SK-N-SH treated with all-trans-retinoic acid at 6 μM for 48 hours (cell line): Measurements from ENCODE around the gene TTC7B.

Source experiments
- CSDC2 ChIP-seq: fragments of 250-450 bp; sonication (Bioruptor Pico); IDR thresholded peaks from 2 replicates; pipeline ENCODE4 v1.5.0; 2020; ENCODE audit warnings: mild to moderate bottlenecking, moderate library complexity
- ESRRG ChIP-seq: fragments of 250-450 bp; sonication (Bioruptor Pico); IDR thresholded peaks from 2 replicates; pipeline ENCODE4 v1.6.1; 2021; ENCODE audit warnings: mild to moderate bottlenecking
- OSR1 ChIP-seq: fragments of 250-450 bp; sonication (Bioruptor Pico); IDR thresholded peaks from 2 replicates; pipeline ENCODE4 v1.8.0; 2022; ENCODE audit warnings: moderate library complexity, mild to moderate bottlenecking, inconsistent platforms
- POU6F1 ChIP-seq: fragments of 250-450 bp; sonication (Bioruptor Pico); IDR thresholded peaks from 2 replicates; pipeline ENCODE4 v1.8.0; 2021; ENCODE audit warnings: low read depth, mild to moderate bottlenecking, moderate library complexity, borderline replicate concordance
- RARB ChIP-seq: fragments of 250-450 bp; sonication (Bioruptor Pico); IDR thresholded peaks from 2 replicates; pipeline ENCODE4 v1.8.0; 2021; ENCODE audit warnings: mild to moderate bottlenecking, moderate library complexity
- ZNF565 ChIP-seq: fragments of 450-650 bp; formaldehyde crosslinking; conservative IDR thresholded peaks from 2 replicates; pipeline ENCODE4 v1.5.0; 2020; ENCODE audit warnings: low read depth, mild to moderate bottlenecking, moderate library complexity
- ZNF70 ChIP-seq: fragments of 450-650 bp; formaldehyde crosslinking; IDR thresholded peaks from 2 replicates; pipeline ENCODE4 v1.5.0; 2020; ENCODE audit warnings: mild to moderate bottlenecking, moderate library complexity
- ZNF8 ChIP-seq: fragments of 450-650 bp; formaldehyde crosslinking; IDR thresholded peaks from 2 replicates; pipeline ENCODE4 v1.5.0; 2020; ENCODE audit warnings: mild to moderate bottlenecking, moderate library complexity
- TF ChIP-seq, protein P1 (sequence below): fragments of 250-450 bp; sonication (Bioruptor Pico); IDR thresholded peaks from 2 replicates; pipeline ENCODE4 v1.5.1; 2020; ENCODE audit warnings: low read depth, mild to moderate bottlenecking, moderate library complexity
- TF ChIP-seq, protein P2 (sequence below): fragments of 250-450 bp; sonication (Bioruptor Pico); IDR thresholded peaks from 2 replicates; pipeline ENCODE4 v1.8.0; 2020; ENCODE audit warnings: mild to moderate bottlenecking, moderate library complexity, borderline replicate concordance

DNA sequence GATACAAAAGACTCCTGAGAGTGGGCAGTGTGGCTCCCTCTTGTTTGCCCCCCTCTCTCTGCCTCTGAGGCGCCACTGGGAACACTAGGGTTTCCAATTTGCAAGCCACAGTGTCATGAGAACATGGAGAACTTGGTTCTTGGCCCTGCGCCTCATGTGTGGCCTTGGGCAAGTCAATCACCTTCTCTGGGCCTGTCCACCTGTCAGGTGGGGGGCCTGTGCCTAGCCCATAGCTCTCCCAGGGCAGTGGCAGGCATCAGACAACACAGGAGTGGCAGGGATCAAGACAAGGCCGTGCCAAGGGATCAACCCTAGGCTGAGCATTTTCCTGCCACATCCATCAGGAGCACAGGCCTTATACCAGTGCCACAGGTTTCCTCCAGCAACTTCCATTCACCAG lies 234.1 kb downstream of the TTC7B start:
- TF ChIP-seq POU6F1 (CRISPR knock-in tag) (no peak), ZNF70 (CRISPR knock-in tag) (no peak), ZNF8 (CRISPR knock-in tag) (no peak), ESRRG (CRISPR knock-in tag) (no peak), CSDC2 (CRISPR knock-in tag) (no peak), ZNF565 (CRISPR knock-in tag) (no peak), RARB (no peak), OSR1 (CRISPR knock-in tag) (no peak)
- TF ChIP-seq, protein P1, sequence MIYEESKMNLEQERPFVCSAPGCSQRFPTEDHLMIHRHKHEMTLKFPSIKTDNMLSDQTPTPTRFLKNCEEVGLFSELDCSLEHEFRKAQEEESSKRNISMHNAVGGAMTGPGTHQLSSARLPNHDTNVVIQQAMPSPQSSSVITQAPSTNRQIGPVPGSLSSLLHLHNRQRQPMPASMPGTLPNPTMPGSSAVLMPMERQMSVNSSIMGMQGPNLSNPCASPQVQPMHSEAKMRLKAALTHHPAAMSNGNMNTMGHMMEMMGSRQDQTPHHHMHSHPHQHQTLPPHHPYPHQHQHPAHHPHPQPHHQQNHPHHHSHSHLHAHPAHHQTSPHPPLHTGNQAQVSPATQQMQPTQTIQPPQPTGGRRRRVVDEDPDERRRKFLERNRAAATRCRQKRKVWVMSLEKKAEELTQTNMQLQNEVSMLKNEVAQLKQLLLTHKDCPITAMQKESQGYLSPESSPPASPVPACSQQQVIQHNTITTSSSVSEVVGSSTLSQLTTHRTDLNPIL (CRISPR knock-in tag) = no peak
- TF ChIP-seq, protein P2, sequence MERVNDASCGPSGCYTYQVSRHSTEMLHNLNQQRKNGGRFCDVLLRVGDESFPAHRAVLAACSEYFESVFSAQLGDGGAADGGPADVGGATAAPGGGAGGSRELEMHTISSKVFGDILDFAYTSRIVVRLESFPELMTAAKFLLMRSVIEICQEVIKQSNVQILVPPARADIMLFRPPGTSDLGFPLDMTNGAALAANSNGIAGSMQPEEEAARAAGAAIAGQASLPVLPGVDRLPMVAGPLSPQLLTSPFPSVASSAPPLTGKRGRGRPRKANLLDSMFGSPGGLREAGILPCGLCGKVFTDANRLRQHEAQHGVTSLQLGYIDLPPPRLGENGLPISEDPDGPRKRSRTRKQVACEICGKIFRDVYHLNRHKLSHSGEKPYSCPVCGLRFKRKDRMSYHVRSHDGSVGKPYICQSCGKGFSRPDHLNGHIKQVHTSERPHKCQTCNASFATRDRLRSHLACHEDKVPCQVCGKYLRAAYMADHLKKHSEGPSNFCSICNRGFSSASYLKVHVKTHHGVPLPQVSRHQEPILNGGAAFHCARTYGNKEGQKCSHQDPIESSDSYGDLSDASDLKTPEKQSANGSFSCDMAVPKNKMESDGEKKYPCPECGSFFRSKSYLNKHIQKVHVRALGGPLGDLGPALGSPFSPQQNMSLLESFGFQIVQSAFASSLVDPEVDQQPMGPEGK (CRISPR knock-in tag) = no peak
